Myocyte (in vitro differentiated cells): Measurements from ENCODE around the gene KRTAP6-2. TPM values are rescaled to one million over a fixed set of nuclear protein-coding genes. Genes with fewer than 3 reads are reported as not detected.

ENCODE experiments used
- DNase-seq: peaks from one replicate; pipeline ENCODE4 v3.0.0-alpha.2; 2012; ENCODE audit warnings: low read depth
- polyA plus RNA-seq: library from polyadenylated mRNA; unstranded; fragments of >200 nt; gene quantifications from one replicate; pipeline ENCODE4 v1.2.1, GENCODE V29; 2012; ENCODE audit warnings: missing spikeins
- total RNA-seq: library from RNA; depleted of rRNA; stranded (reverse); fragments of >200 nt; gene quantifications from 2 replicates; pipeline ENCODE4 v1.2.3, GENCODE V29; 2014

Gene KRTAP6-2, protein sequence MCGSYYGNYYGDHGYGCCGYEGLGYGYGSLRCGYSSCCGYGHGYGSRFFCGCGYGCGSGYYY
- not detected in 2 replicates for total RNA-seq
- polyA plus RNA-seq = not detected

GRCh38 chr21:30598802-30599201 lies at the start of gene KRTAP6-2:
KRTAP6-2 (minus strand) TSS chr21:30598902; CDS start chr21:30598874, 28 bp downstream.
- no peak for DNase-seq

- DNase-seq = no peak
These were observed 48.3 kb upstream of the KRTAP6-2 start for GRCh38 chr21:30646904-30647414.

GRCh38 chr21:30642564-30642963 lies 43.9 kb upstream of the KRTAP6-2 start, which contains the start of gene KRTAP20-3:
KRTAP20-3 (plus strand) TSS chr21:30642864.
- DNase-seq = no peak

- no peak for DNase-seq
These were observed 40.0 kb upstream of the KRTAP6-2 start for GRCh38 chr21:30638686-30639085.

DNA sequence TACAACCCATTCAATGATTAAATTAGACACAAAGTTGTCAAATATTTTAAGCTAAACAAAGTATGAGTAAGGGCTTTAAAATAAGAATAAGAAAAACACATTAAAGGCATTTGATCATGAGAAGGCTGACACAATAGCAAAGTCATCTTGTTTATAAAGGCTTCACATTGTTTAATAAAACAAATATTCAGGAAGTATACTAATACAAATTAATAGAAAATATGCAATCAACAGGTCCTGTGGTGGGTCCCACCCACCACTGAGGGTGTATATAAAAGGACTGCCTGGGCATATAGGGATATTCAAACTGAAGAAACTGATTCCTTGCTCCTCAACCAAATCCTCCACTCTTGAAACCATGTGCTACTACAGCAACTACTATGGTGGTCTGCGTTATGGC lies 36.2 kb upstream of the KRTAP6-2 start, which contains the start of gene KRTAP20-2:
KRTAP20-2 (plus strand) TSS at position 301 of the 400 bp plus-strand sequence; CDS start at position 359, 58 bp downstream.
- no peak for DNase-seq

DNA sequence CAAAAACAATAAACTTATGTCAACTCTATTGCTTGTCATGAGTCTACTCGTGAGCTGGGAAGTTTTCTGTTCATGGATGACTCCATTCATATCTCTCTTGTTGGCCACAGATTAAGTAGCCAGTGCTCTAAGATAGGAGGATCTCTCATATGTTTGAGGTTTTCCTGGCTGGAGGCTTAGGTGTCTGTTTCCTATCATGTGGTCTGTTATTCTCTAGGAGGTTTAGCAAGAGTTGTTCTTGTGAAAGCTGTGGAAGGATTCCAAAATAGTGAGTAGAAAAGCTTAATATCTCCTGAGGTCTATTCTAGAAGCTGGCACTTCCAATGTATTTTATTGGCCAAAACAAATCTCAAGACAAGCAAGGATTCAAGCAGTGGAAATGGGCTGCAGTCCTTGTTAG lies 30.5 kb upstream of the KRTAP6-2 start:
- no peak for DNase-seq

GRCh38 chr21:30628109-30628508 lies 29.4 kb upstream of the KRTAP6-2 start:
- no peak for DNase-seq

DNA sequence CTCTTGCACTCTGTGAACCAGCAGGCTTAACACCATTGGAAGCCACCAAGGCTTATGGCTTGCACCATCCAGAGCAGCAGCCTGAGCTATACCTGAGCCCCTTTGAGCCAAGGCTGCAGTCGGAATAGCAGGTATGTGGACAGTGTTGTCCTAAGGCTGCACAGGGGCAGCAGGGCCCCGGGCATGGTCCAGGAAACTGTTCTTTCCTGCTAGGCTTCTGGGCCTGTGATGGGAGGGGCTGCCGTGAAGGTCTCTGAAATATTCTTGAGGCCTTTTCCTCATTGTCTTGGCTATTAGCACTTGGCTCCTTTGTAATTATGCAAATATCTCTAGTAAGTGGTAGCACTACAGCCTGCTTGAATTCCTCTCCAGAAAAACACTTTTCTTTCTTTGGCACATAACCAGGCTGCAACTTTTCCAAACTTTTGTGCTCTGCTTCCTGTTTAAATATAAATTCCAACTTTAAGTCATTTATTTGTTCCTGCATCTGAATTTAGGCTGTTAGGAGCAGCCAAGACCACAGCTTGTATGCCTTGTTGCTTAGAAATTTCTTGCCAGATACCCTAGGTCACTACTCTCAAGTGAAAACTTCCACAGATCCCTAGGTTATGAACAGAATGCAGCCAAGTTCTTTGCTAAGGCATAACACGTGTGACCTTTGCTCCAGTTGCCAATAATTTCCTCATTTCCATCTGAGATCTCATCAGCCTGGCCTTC lies 26.9 kb upstream of the KRTAP6-2 start:
- DNase-seq = no peak

GRCh38 chr21:30623362-30623761 lies 24.7 kb upstream of the KRTAP6-2 start:
- DNase-seq = no peak

DNA sequence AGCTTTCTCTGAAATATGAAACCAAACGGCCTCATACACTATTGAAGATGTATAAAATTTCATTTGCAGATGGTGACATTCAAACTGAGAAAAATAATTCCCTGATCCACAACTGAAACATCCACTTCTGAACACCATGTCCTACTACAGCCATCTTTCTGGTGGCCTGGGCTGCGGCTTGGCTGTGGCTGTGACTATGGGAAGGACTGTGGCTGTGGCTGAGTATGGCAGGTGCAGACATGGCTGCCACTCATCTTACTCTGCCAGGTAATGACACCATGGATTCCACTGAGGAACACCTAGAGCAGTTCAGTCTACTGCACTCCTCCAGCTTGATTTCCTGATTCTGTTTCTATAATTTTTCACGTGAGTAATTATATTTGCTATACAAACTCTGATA lies 21.8 kb upstream of the KRTAP6-2 start, which contains the start of gene KRTAP20-4:
KRTAP20-4 (plus strand) TSS at position 106 of the 400 bp plus-strand sequence.
- DNase-seq = no peak

DNA sequence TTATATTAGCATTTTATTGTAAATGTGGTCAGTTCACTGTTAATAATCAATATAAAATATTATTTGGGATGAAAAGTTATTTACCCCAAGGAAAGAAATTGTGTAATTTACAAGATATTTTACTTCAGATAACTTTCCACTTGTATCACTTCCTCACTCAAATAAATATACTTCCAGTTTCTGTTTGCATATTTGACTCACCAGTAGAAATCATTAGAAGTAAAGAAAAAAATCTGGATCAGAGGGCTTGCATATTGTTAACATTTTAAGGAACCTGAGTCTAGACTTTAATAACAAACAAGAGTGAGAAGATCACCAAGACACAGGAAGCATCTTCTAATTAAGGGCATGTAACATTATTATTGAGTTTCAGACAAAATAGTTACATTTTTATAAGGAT lies 21.4 kb upstream of the KRTAP6-2 start:
- no peak for DNase-seq

GRCh38 chr21:30616125-30616524 lies 17.4 kb upstream of the KRTAP6-2 start, which contains the start of gene KRTAP20-1:
KRTAP20-1 (plus strand) TSS chr21:30616425; CDS start chr21:30616455, 30 bp downstream.
- DNase-seq = no peak

DNA sequence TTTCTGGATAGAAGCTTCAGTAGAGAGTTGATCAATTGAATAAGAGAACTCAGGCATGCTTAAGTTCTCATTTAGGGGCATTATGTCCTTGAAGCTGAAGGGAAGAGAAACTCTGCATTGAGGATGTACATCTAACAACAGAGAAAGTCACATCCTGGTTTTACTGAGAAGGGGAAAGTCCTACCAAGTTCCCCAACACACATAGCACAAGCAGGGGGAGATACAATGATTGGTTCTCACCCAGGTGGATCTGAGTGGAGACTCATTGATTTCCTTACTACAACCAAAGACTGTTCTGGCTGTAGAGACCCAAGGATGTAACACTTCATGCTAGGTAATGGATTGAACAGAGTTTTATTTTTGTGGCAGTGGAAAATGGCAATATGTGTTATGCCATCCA lies 16.5 kb upstream of the KRTAP6-2 start:
- DNase-seq = no peak

- no peak for DNase-seq
These were observed 15.1 kb upstream of the KRTAP6-2 start, which contains the start of gene KRTAP6-1 for GRCh38 chr21:30613836-30614235. KRTAP6-1 (minus strand) TSS chr21:30613930; CDS start chr21:30613904, 26 bp downstream.

DNA sequence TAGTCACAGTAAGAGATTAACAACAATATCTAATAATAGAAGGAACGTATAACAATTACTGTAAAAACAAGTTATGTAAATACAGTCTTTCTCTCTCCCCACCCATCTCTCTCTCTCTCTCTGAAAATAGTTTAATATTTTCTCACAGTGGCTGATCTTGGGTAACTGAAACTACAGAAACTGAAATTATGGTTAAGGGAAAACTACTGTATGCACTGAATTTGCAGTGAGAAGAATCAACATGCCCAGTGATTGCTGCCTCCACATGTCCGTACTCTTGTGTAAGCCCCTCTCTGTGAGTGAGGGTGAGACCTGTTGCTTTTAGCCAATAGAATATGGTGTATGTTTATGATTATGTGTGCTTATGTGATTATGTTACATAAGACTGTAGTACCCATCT lies 13.4 kb upstream of the KRTAP6-2 start:
- no peak for DNase-seq

DNA sequence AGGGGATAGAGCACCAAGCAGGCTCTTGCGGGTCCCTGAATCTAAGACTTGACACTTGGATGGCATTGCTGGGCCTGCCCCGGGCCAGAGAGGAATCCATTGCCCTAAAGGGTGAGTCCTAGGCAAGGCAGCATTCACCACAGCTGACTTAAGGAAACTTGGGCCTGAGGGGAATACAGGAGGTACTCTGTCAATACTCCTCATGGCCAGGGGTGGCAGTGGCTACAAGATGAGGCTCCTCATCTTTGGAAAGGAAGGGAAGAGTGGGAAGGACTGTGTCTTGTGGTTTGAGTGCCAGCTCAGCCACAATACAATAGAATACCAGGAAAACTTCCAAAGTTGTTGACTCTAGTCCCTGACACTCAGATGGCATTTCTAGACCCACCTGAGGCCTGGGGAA lies 7.3 kb upstream of the KRTAP6-2 start:
- DNase-seq = no peak

GRCh38 chr21:30600787-30601186 lies 2.1 kb upstream of the KRTAP6-2 start, which contains the start of gene KRTAP22-1:
KRTAP22-1 (plus strand) TSS chr21:30601087.
- DNase-seq = no peak

DNA sequence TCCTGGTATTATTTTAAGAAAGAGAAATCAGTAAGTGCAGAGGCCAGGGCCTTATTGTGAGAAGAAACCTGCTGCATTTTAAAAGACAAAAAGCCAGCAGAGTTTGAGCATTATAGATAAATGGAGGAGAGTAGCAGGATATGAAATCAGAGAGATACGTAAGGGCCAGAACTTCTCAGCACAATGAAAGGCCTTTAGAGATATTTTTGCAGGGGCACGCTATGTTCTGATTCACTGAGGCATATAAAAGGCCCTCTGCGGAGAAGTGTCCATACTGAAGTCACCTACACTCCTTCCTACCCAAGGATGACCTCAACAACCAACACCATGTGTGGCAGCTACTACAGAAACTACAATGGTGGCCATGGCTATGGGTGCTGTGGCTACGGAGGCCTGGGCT lies 6.6 kb downstream of the KRTAP6-2 start, which contains the start of gene KRTAP6-3:
KRTAP6-3 (plus strand) TSS at position 301 of the 400 bp plus-strand sequence; CDS start at position 307, 6 bp downstream.
- DNase-seq = no peak

- no peak for DNase-seq
These were observed 8.4 kb downstream of the KRTAP6-2 start, which contains the start of gene KRTAP22-2 for GRCh38 chr21:30590297-30590696. KRTAP22-2 (minus strand) TSS chr21:30590397.

GRCh38 chr21:30582870-30583269 lies 15.8 kb downstream of the KRTAP6-2 start:
- DNase-seq = no peak

- DNase-seq = no peak
These were observed 18.6 kb downstream of the KRTAP6-2 start for GRCh38 chr21:30580132-30580531.

DNA sequence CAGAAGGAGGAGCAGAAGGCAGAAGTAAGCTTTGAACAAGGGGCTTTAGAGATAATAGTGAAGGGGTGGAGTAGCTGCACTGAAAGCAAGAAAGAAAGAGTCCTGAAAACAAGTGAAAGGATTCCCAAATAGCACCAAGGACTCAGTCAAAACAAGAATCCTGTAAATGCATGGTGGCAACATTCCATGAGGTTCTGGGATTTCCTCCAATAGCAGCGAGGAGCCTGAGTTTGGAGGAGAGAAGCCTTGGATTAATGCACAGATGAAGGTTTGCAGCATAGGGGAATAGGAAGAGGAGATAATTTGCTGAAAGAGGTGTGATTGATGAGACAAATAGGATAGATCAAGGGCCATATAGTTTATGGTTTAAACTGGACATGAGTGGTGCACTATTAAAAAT lies 19.4 kb downstream of the KRTAP6-2 start:
- DNase-seq = no peak
